A673 (cell line): ENCODE measurements around the gene SGCA. TPM values are rescaled to one million over a fixed set of nuclear protein-coding genes. Genes with fewer than 3 reads are reported as not detected.

ENCODE experiments used
- BruUV-seq: library from RNA; stranded (reverse); fragments of 400-500 nt; replicated peaks from 2 replicates; lab custom pipeline; 2021; lab: Mats Ljungman, UMichigan
- CTCF ChIA-PET: fragments of 300-600 bp; sonication (Branson Sonifier 250); formaldehyde crosslinking; loops from one replicate; lab custom pipeline; 2022; ENCODE audit warnings: antibody characterized with exemption; lab: Charles Lee
- POLR2A ChIA-PET: fragments of 300-600 bp; sonication (Branson Sonifier 250); formaldehyde crosslinking; loops from one replicate; lab custom pipeline; 2022; ENCODE audit warnings: antibody characterized with exemption; ENCODE audit not compliant: low non-redundant PET; lab: Charles Lee
- DNase-seq: peaks from one replicate; pipeline ENCODE4 v3.0.0-alpha.2; 2015; ENCODE audit warnings: low spot score
- H3K27ac ChIP-seq: fragments of 200-600 bp; sonication (generic); 2 replicates; pipeline ENCODE4 v1.5.1; 2016; ENCODE audit warnings: mixed run types, low read depth, mild to moderate bottlenecking, mixed read lengths, antibody characterized with exemption, low read length; ENCODE audit not compliant: poor library complexity, severe bottlenecking
- H3K27me3 ChIP-seq: fragments of 200-600 bp; sonication (generic); replicated peaks from 2 replicates; pipeline ENCODE4 v1.6.1; 2017; ENCODE audit warnings: mixed run types, low read depth, mild to moderate bottlenecking, mixed read lengths, antibody characterized with exemption, low read length; ENCODE audit not compliant: insufficient read depth, poor library complexity
- H3K36me3 ChIP-seq: fragments of 200-600 bp; sonication (generic); 2 replicates; pipeline ENCODE4 v1.6.1; 2016; ENCODE audit warnings: mixed run types, mild to moderate bottlenecking, mixed read lengths, antibody characterized with exemption, low read length; ENCODE audit not compliant: insufficient read depth, poor library complexity, severe bottlenecking
- H3K4me1 ChIP-seq: fragments of 200-600 bp; sonication (generic); 2 replicates; pipeline ENCODE4 v1.6.1; 2017; ENCODE audit warnings: mixed run types, mild to moderate bottlenecking, mixed read lengths, antibody characterized with exemption, low read length; ENCODE audit not compliant: insufficient read depth, poor library complexity, severe bottlenecking
- H3K4me3 ChIP-seq: fragments of 200-600 bp; sonication (generic); 2 replicates; pipeline ENCODE4 v1.5.1; 2016; ENCODE audit warnings: low read depth, mixed run types, mild to moderate bottlenecking, mixed read lengths, low read length; ENCODE audit not compliant: poor library complexity, severe bottlenecking
- H3K9me3 ChIP-seq: fragments of 200-600 bp; sonication (generic); 2 replicates; pipeline ENCODE4 v1.6.1; 2016; ENCODE audit warnings: mixed run types, low read depth, mild to moderate bottlenecking, mixed read lengths, antibody characterized with exemption, low read length; ENCODE audit not compliant: poor library complexity, severe bottlenecking
- EZH2 ChIP-seq: fragments of 200-600 bp; sonication (generic); IDR thresholded peaks from 2 replicates; pipeline ENCODE4 v1.6.1; 2017; ENCODE audit warnings: borderline replicate concordance, low read depth, mild to moderate bottlenecking, mixed read lengths, antibody characterized with exemption, low read length; ENCODE audit not compliant: poor library complexity, severe bottlenecking
- intact Hi-C: fragments of 100-400 bp; cut with micrococcal nuclease; formaldehyde crosslinking; loops from one replicate; pipeline ENCODE4 v1.10.0; 2022; ENCODE audit not compliant: unreplicated experiment
- total RNA-seq: library from RNA; stranded (reverse); gene quantifications from 2 replicates; pipeline ENCODE4 v1.2.3, GENCODE V29; 2021
- TF ChIP-seq, protein P1 (sequence below): fragments of 300-800, 200-600 bp; sonication (generic); conservative IDR thresholded peaks from 2 replicates; pipeline ENCODE4 v1.5.1; 2017; ENCODE audit warnings: low read depth, mild to moderate bottlenecking, antibody characterized with exemption, low read length, moderate library complexity, mixed read lengths

SGCA gene
- total RNA-seq, 1 experiment from 2014 or later, result not detected

DNA sequence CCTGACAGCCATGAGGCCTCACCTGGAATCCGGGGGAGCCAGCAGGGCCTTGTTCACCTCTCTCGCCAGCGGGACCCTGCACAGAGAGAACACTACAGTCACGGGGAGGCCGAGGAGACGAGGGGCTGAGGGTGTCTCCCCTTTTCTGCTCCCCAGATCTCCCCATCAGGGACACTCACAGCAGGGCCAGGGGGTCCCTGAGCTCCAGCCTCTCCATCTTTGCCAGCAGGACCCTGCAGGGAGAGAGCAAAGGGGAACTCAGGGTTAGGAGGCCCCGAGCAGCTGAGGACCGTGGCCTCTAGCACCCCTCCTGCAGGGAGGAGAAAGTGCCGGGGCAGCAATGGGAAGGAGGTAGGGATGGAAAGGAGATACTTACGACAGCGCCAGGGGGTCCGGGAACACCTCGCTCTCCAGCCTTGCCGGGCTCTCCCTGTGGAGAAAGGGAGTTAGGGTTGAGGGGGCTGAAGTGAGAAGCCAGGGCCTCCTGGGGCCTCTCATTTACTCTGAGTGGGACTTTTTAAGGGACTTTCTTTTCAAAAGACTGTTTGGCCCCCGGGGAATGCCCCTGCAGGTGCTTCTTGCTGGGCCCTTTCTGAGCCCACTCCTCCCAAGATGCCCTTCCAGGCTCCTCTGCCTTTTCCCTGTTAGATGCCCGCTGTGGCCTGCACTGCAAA, 26.9 kb downstream of the SGCA start:
- TF ChIP-seq EZH2, result no peak
- TF ChIP-seq, protein P1, sequence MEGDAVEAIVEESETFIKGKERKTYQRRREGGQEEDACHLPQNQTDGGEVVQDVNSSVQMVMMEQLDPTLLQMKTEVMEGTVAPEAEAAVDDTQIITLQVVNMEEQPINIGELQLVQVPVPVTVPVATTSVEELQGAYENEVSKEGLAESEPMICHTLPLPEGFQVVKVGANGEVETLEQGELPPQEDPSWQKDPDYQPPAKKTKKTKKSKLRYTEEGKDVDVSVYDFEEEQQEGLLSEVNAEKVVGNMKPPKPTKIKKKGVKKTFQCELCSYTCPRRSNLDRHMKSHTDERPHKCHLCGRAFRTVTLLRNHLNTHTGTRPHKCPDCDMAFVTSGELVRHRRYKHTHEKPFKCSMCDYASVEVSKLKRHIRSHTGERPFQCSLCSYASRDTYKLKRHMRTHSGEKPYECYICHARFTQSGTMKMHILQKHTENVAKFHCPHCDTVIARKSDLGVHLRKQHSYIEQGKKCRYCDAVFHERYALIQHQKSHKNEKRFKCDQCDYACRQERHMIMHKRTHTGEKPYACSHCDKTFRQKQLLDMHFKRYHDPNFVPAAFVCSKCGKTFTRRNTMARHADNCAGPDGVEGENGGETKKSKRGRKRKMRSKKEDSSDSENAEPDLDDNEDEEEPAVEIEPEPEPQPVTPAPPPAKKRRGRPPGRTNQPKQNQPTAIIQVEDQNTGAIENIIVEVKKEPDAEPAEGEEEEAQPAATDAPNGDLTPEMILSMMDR, result no peak
- H3K36me3 ChIP-seq, result no peaks in the 10 kb centered on the region
- no peak overlapping the region for H3K27ac ChIP-seq
- no peak overlapping the region for H3K4me3 ChIP-seq
- no peak for DNase-seq
- BruUV-seq, result no TSS peak
- no peaks in the 10 kb centered on the region for H3K27me3 ChIP-seq
- CTCF ChIA-PET, result no interaction called here
- no peaks in the 10 kb centered on the region for H3K9me3 ChIP-seq
- POLR2A ChIA-PET, result no interaction called here
- H3K4me1 ChIP-seq, result no peaks in the 10 kb centered on the region
- intact Hi-C loops, result no loop called here

DNA sequence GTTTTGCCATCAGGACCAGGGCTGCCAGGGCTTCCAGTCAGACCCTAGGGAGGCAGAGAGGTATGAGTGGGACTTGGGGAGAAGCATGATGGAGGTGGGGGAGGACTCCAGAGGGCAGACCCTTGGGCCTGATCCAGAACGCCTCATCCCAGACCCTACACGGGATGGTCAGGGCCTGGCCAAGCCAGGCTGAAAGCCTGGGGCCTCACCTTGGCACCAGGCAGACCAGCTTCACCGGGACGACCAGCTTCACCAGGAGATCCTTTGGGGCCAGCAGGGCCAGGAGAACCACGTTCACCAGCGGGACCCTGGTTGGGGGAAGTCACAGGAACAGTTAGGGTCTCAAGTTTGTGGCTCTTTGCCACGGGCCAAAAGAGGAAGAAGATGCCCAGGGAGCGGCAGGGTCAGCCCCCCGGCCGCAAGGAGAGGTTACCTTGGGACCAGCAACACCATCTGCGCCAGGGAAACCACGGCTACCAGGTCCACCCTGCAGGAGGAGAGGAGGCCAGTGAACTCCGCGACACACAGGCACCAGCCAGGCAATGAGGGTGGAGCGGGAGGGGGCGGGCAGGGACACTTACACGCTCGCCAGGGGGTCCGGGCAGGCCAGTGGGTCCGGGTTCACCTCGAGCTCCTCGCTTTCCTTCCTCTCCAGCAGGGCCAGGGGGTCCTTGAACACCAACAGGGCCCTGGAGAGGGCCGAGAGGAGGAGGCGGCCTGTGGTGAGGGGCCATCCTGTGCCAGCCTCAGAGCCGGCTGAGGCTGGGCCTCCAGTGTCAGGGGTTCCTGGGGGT, 28.5 kb downstream of the SGCA start:
- ChIA-PET CTCF (no interaction called here), POLR2A (no interaction called here)
- H3K4me3 ChIP-seq, result no peak overlapping the region
- DNase-seq, result no peak
- H3K27me3 ChIP-seq, result no peaks in the 10 kb centered on the region
- intact Hi-C loops, result no loop called here
- no TSS peak for BruUV-seq
- no peaks in the 10 kb centered on the region for H3K36me3 ChIP-seq
- H3K27ac ChIP-seq, result no peak overlapping the region
- no peaks in the 10 kb centered on the region for H3K9me3 ChIP-seq
- peaks cover 8% of the 10 kb centered on the region for H3K4me1 ChIP-seq
- TF ChIP-seq, protein P1, result no peak
- no peak for TF ChIP-seq EZH2

DNA sequence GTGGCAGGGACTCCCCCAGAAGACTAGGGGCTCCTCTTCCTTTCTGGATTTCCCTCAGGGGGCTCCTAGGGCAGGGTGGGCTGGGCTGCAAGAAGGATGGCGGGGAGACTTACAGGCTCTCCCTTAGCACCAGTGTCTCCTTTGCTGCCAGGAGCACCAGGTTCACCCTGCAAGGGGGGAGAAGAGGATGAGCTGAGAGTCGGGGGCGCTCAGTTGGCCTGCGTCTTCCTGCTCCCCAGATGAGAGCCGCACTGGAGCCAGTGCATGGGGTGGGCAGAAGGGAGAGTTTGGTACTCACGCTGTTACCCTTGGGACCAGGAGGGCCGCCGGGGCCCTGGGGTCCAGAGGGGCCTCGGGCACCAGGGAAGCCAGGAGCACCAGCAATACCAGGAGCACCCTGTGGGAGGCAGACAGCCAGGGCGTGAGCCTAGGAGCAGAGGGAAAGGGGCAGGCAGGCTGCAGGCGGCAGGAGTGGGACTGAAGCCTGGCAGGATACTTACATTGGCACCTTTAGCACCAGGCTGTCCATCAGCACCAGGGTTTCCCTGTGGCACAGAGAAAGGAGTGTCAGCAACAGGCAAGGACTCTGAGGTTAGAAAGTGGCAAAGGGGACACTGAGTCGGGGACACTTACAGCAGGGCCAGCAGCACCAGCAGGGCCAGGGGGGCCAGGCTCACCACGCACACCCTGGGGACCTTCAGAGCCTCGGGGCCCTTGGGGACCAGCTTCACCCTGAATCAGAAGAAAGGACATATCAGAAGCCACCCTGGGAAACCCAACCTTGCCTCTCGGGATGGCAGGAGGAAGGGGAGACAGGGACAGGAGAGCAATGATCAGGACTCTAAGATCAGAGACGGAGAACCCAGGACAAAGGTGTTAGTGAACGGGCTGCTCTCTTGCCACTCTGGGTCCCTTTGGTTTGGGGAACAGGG, 29.4 kb downstream of the SGCA start:
- Histone ChIP-seq H3K4me3 (no peak overlapping the region), H3K27ac (no peak overlapping the region), H3K27me3 (no peaks in the 10 kb centered on the region), H3K36me3 (no peaks in the 10 kb centered on the region), H3K9me3 (no peaks in the 10 kb centered on the region), H3K4me1 (peaks cover 14% of the 10 kb centered on the region)
- no TSS peak for BruUV-seq
- DNase-seq, result no peak
- no peak for TF ChIP-seq EZH2
- TF ChIP-seq, protein P1, result no peak
- ChIA-PET POLR2A (no interaction called here), CTCF (no interaction called here)
- intact Hi-C loops, result no loop called here
